Measurements from ENCODE around the gene EPHA7.

The EPHA7 gene

GRCh38 chr6:93419304-93420162 is at the start of gene EPHA7:
Gene EPHA7 (minus strand): TSS chr6:93419559. CDS start chr6:93419341, 218 bp downstream.
- DNase-seq: no peak

GRCh38 chr6:93468291-93468690 is 48.9 kb upstream of the EPHA7 start:
- DNase-seq: no peak

- DNase-seq: no peak
Measured at GRCh38 chr6:93454533-93454932, 35.2 kb upstream of the EPHA7 start.

GRCh38 chr6:93453956-93454355 is 34.6 kb upstream of the EPHA7 start:
- no peak for DNase-seq

- no peak for DNase-seq
Measured at GRCh38 chr6:93447874-93448273, 28.5 kb upstream of the EPHA7 start.

GRCh38 chr6:93437491-93437890 is 18.1 kb upstream of the EPHA7 start:
- no peak for DNase-seq

GRCh38 chr6:93433592-93433991 is 14.2 kb upstream of the EPHA7 start:
- no peak for DNase-seq

- no peak for DNase-seq
Measured at GRCh38 chr6:93424303-93425064, 5.1 kb upstream of the EPHA7 start.

- DNase-seq: no peak
Measured at GRCh38 chr6:93423542-93423941, 4.2 kb upstream of the EPHA7 start.

GRCh38 chr6:93420163-93420795 is 920 bp upstream of the EPHA7 start:
- DNase-seq: no peak

- DNase-seq: no peak
Measured at GRCh38 chr6:93418408-93419303, 703 bp downstream of the EPHA7 start.

GRCh38 chr6:93418033-93418407 is 1.3 kb downstream of the EPHA7 start:
- no peak for DNase-seq

GRCh38 chr6:93417421-93418013 is 1.8 kb downstream of the EPHA7 start:
- DNase-seq: no peak

GRCh38 chr6:93416571-93417420 is 2.6 kb downstream of the EPHA7 start:
- DNase-seq: no peak

- DNase-seq: no peak
Measured at GRCh38 chr6:93413190-93413589, 6.2 kb downstream of the EPHA7 start.

- DNase-seq: no peak
Measured at GRCh38 chr6:93412452-93412851, 6.9 kb downstream of the EPHA7 start.

- DNase-seq: no peak
Measured at GRCh38 chr6:93407186-93407585, 12.2 kb downstream of the EPHA7 start.

GRCh38 chr6:93403390-93403789 is 16.0 kb downstream of the EPHA7 start:
- DNase-seq: no peak

- no peak for DNase-seq
Measured at GRCh38 chr6:93398723-93399122, 20.6 kb downstream of the EPHA7 start.

- DNase-seq: no peak
Measured at GRCh38 chr6:93394471-93394870, 24.9 kb downstream of the EPHA7 start.

- DNase-seq: no peak
Measured at GRCh38 chr6:93393554-93394074, 25.7 kb downstream of the EPHA7 start.

Data from CD4-positive, alpha-beta T cell treated with Interleukin-4 for 4 hours (primary cell).